ENCODE measurements around the gene CDC42SE2.

DNA sequence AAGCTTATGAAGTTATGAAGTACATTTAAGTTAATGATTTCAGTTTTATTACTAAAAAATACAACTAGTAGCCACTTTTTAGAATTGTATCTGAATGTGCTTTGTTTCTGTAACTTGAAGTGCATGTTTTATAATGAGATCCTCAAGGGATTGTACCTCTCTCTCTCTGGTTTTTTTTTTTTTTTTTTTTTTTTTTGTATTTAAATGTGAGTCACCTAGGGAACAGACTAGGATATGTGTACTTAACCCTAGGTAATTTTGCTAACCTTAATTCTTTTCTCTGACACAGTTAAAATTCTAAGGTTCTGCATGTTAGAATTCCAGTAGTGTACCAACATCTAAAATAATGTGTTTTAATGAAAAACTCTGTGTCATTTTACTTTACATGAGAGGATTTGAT is 59.5 kb downstream of the CDC42SE2 start:
- TF ChIP-seq, protein P1, sequence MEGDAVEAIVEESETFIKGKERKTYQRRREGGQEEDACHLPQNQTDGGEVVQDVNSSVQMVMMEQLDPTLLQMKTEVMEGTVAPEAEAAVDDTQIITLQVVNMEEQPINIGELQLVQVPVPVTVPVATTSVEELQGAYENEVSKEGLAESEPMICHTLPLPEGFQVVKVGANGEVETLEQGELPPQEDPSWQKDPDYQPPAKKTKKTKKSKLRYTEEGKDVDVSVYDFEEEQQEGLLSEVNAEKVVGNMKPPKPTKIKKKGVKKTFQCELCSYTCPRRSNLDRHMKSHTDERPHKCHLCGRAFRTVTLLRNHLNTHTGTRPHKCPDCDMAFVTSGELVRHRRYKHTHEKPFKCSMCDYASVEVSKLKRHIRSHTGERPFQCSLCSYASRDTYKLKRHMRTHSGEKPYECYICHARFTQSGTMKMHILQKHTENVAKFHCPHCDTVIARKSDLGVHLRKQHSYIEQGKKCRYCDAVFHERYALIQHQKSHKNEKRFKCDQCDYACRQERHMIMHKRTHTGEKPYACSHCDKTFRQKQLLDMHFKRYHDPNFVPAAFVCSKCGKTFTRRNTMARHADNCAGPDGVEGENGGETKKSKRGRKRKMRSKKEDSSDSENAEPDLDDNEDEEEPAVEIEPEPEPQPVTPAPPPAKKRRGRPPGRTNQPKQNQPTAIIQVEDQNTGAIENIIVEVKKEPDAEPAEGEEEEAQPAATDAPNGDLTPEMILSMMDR (IDR thresholded peaks at IDR 0.05; ENCODE audit: insufficient read depth, low read length): no peak
- TF ChIP-seq POLR2AphosphoS5 (IDR thresholded peaks at IDR 0.05; ENCODE audit: low read depth) (no peak), SPI1 (IDR thresholded peaks at IDR 0.05; ENCODE audit: borderline replicate concordance, low read depth) (no peak)
